A549 (cell line): ENCODE results near the gene PLEKHG4B.

Source experiments
- BHLHE40 ChIP-seq: IDR thresholded peaks from 2 replicates; pipeline ENCODE4 v1.6.1; 2012; ENCODE audit warnings: low read depth, low read length, inconsistent platforms
- CEBPB ChIP-seq, 2 experiments: fragments of >200 bp in 1 of 2; sonication (Bioruptor Twin) in 1 of 2; formaldehyde crosslinking in 1 of 2; IDR thresholded peaks; 2 replicates each; pipeline ENCODE4 v1.6.1; 2012 to 2016
- CHD2 ChIP-seq: fragments of 150-350 bp; IDR thresholded peaks from 2 replicates; pipeline ENCODE4 v1.6.1; 2014; ENCODE audit warnings: low read length; ENCODE audit not compliant: partially characterized antibody
- CHD4 ChIP-seq: fragments of 200-600 bp; sonication (generic); IDR thresholded peaks from 2 replicates; pipeline ENCODE4 v1.6.1; 2016; ENCODE audit warnings: antibody characterized with exemption, mild to moderate bottlenecking, borderline replicate concordance
- ESRRA ChIP-seq: fragments of 150-350 bp; IDR thresholded peaks from 2 replicates; pipeline ENCODE4 v1.6.1; 2014; ENCODE audit warnings: mild to moderate bottlenecking, low read length, borderline replicate concordance
- JUN ChIP-seq, 2 experiments: fragments of >200 bp; sonication (Bioruptor Twin); formaldehyde crosslinking; IDR thresholded peaks; 2 replicates in 1 of 2; 3 replicates in 1 of 2; pipeline ENCODE4 v1.6.1; 2016 to 2017
- KDM5A ChIP-seq: fragments of 200-600 bp; sonication (generic); IDR thresholded peaks from 2 replicates; pipeline ENCODE4 v1.6.1; 2016; ENCODE audit warnings: antibody characterized with exemption, mild to moderate bottlenecking
- POLR2A ChIP-seq: IDR thresholded peaks from 2 replicates; pipeline ENCODE4 v1.6.1; 2012; ENCODE audit warnings: mild to moderate bottlenecking, low read length
- RAD21 ChIP-seq, 2 experiments: fragments of >200 bp in 1 of 2; sonication (Bioruptor Twin) in 1 of 2; formaldehyde crosslinking in 1 of 2; IDR thresholded peaks in 1 of 2; conservative IDR thresholded peaks in 1 of 2; 2 replicates in 1 of 2; 3 replicates in 1 of 2; pipeline ENCODE4 v1.6.1; 2012 to 2018; ENCODE audit warnings: inconsistent platforms in 1 of 2
- TF ChIP-seq, protein P1 (sequence below): fragments of >200 bp; sonication (Bioruptor Twin); formaldehyde crosslinking; IDR thresholded peaks from 3 replicates; pipeline ENCODE4 v1.5.1; 2016
- TF ChIP-seq, protein P2 (sequence below): fragments of 150-350 bp; IDR thresholded peaks from 2 replicates; pipeline ENCODE4 v1.6.1; 2014; ENCODE audit warnings: low read depth, mild to moderate bottlenecking, low read length
- TF ChIP-seq, protein P3 (sequence below): IDR thresholded peaks from 2 replicates; pipeline ENCODE4 v1.6.1; 2012
- TF ChIP-seq, protein P4 (sequence below): fragments of 200-600 bp; sonication (generic); IDR thresholded peaks from 2 replicates; pipeline ENCODE4 v1.6.1; 2016; ENCODE audit warnings: antibody characterized with exemption, mild to moderate bottlenecking, moderate library complexity

DNA sequence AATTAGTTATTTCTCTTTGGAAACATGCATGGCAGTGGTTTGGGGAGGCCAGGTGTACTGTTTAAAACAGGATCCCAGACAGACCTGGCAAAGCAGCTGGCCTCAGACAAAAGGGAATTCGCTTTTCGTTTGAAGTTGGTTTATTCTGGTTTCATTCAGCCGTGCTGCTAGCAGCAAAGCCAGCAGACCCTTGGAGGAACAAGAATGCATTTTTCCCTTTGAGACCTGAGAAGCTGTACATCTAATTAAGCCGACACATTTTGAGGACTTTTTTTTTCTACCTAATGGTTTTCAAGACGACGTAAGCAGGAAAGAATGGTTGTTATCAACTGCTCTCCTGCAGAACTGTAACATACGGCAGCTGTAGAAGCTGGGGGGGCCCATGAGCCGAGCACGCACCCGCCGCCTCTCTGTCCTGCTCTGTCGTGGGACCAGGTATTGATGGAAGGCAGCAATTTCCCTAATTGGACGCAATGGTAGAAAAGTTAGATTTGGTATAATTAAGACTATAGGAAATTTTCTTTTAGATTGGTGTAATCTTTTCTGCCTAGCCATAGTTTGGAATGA lies 13.6 kb downstream of the PLEKHG4B start:
- TF ChIP-seq KDM5A = no peak
- TF ChIP-seq, protein P1, sequence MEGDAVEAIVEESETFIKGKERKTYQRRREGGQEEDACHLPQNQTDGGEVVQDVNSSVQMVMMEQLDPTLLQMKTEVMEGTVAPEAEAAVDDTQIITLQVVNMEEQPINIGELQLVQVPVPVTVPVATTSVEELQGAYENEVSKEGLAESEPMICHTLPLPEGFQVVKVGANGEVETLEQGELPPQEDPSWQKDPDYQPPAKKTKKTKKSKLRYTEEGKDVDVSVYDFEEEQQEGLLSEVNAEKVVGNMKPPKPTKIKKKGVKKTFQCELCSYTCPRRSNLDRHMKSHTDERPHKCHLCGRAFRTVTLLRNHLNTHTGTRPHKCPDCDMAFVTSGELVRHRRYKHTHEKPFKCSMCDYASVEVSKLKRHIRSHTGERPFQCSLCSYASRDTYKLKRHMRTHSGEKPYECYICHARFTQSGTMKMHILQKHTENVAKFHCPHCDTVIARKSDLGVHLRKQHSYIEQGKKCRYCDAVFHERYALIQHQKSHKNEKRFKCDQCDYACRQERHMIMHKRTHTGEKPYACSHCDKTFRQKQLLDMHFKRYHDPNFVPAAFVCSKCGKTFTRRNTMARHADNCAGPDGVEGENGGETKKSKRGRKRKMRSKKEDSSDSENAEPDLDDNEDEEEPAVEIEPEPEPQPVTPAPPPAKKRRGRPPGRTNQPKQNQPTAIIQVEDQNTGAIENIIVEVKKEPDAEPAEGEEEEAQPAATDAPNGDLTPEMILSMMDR = no peak
- no peak for TF ChIP-seq POLR2A
- TF ChIP-seq RAD21 (conservative IDR thresholded peaks at IDR 0.05 in 1 of 2, IDR thresholded peaks at IDR 0.05 in 1 of 2) = no peak
- TF ChIP-seq, protein P2, sequence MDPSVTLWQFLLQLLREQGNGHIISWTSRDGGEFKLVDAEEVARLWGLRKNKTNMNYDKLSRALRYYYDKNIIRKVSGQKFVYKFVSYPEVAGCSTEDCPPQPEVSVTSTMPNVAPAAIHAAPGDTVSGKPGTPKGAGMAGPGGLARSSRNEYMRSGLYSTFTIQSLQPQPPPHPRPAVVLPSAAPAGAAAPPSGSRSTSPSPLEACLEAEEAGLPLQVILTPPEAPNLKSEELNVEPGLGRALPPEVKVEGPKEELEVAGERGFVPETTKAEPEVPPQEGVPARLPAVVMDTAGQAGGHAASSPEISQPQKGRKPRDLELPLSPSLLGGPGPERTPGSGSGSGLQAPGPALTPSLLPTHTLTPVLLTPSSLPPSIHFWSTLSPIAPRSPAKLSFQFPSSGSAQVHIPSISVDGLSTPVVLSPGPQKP = no peak
- no peak for TF ChIP-seq CHD4
- TF ChIP-seq, protein P3, sequence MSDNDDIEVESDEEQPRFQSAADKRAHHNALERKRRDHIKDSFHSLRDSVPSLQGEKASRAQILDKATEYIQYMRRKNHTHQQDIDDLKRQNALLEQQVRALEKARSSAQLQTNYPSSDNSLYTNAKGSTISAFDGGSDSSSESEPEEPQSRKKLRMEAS = no peak
- no peak for TF ChIP-seq JUN (IDR thresholded peaks at IDR 0.05)
- TF ChIP-seq CEBPB (IDR thresholded peaks at IDR 0.05) = no peak
- no peak for TF ChIP-seq CHD2
- TF ChIP-seq, protein P4, sequence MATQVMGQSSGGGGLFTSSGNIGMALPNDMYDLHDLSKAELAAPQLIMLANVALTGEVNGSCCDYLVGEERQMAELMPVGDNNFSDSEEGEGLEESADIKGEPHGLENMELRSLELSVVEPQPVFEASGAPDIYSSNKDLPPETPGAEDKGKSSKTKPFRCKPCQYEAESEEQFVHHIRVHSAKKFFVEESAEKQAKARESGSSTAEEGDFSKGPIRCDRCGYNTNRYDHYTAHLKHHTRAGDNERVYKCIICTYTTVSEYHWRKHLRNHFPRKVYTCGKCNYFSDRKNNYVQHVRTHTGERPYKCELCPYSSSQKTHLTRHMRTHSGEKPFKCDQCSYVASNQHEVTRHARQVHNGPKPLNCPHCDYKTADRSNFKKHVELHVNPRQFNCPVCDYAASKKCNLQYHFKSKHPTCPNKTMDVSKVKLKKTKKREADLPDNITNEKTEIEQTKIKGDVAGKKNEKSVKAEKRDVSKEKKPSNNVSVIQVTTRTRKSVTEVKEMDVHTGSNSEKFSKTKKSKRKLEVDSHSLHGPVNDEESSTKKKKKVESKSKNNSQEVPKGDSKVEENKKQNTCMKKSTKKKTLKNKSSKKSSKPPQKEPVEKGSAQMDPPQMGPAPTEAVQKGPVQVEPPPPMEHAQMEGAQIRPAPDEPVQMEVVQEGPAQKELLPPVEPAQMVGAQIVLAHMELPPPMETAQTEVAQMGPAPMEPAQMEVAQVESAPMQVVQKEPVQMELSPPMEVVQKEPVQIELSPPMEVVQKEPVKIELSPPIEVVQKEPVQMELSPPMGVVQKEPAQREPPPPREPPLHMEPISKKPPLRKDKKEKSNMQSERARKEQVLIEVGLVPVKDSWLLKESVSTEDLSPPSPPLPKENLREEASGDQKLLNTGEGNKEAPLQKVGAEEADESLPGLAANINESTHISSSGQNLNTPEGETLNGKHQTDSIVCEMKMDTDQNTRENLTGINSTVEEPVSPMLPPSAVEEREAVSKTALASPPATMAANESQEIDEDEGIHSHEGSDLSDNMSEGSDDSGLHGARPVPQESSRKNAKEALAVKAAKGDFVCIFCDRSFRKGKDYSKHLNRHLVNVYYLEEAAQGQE = no peak
- no peak for TF ChIP-seq BHLHE40
- TF ChIP-seq ESRRA = no peak
